ENCODE results near the gene RIC8B.

The RIC8B gene

GRCh38 chr12:106759526-106760183 lies 14.8 kb upstream of the RIC8B start:
- no peaks in the 10 kb centered on the region for H3K9me3 ChIP-seq (ENCODE audit: control insufficient read depth in 2 of 2, low read length in 2 of 2)
- H3K9ac ChIP-seq (ENCODE audit: low read length in 2 of 2) = no peak overlapping the region
- peaks cover 5% of the 10 kb centered on the region for H3K4me1 ChIP-seq (ENCODE audit: control insufficient read depth, insufficient read depth, low read length)
- no peaks in the 10 kb centered on the region for H3K27me3 ChIP-seq (ENCODE audit: control insufficient read depth in 1 of 2, insufficient read depth in 2 of 2, low read length in 2 of 2)
- H3K36me3 ChIP-seq (ENCODE audit: control insufficient read depth in 2 of 2, insufficient read depth in 2 of 2, low read length in 2 of 2) = no peaks in the 10 kb centered on the region
- H3K27ac ChIP-seq (ENCODE audit: low read length) = no peak overlapping the region
- H3K4me3 ChIP-seq (ENCODE audit: low read length in 2 of 2) = no peak overlapping the region

DNA sequence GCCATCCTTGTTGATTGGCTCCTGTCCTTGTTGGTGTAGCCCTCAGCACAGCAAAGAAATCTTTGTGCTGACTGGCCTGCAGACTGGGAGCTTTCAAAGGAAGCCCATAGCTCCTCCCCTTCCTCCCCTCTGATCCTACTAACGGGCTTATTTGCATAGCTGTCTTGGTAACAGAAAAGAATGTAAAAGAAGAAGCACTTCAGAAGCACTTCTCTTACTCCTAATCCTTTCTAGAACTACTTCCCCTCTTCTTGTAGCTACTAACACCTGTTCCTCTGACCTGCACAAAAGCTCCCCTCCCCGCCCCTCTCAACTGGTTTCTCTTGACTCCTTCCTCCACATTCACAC lies 14.3 kb upstream of the RIC8B start:
- no peak overlapping the region for H3K4me3 ChIP-seq (ENCODE audit: low read length in 2 of 2)
- no peaks in the 10 kb centered on the region for H3K27me3 ChIP-seq (ENCODE audit: control insufficient read depth in 1 of 2, insufficient read depth in 2 of 2, low read length in 2 of 2)
- H3K36me3 ChIP-seq (ENCODE audit: control insufficient read depth in 2 of 2, insufficient read depth in 2 of 2, low read length in 2 of 2) = no peaks in the 10 kb centered on the region
- no peaks in the 10 kb centered on the region for H3K9me3 ChIP-seq (ENCODE audit: control insufficient read depth in 2 of 2, low read length in 2 of 2)
- no peak overlapping the region for H3K27ac ChIP-seq (ENCODE audit: low read length)
- H3K4me1 ChIP-seq (ENCODE audit: control insufficient read depth, insufficient read depth, low read length) = peaks cover 7% of the 10 kb centered on the region
- no peak overlapping the region for H3K9ac ChIP-seq (ENCODE audit: low read length in 2 of 2)

- no peak overlapping the region for H3K27ac ChIP-seq (ENCODE audit: low read length)
Observed at GRCh38 chr12:106764220-106764619, 10.3 kb upstream of the RIC8B start.

GRCh38 chr12:106764738-106765137 lies 9.7 kb upstream of the RIC8B start:
- H3K9ac ChIP-seq (ENCODE audit: low read length in 2 of 2) = no peak overlapping the region
- H3K4me3 ChIP-seq (ENCODE audit: low read length in 2 of 2) = no peak overlapping the region
- H3K27me3 ChIP-seq (ENCODE audit: control insufficient read depth in 1 of 2, insufficient read depth in 2 of 2, low read length in 2 of 2) = no peaks in the 10 kb centered on the region
- H3K27ac ChIP-seq (ENCODE audit: low read length) = no peak overlapping the region
- no peaks in the 10 kb centered on the region for H3K36me3 ChIP-seq (ENCODE audit: control insufficient read depth in 2 of 2, insufficient read depth in 2 of 2, low read length in 2 of 2)
- H3K4me1 ChIP-seq (ENCODE audit: control insufficient read depth, insufficient read depth, low read length) = peaks cover 10% of the 10 kb centered on the region
- H3K9me3 ChIP-seq (ENCODE audit: control insufficient read depth in 2 of 2, low read length in 2 of 2) = no peaks in the 10 kb centered on the region

More at GRCh38 chr12:106764220-106764619, 10.3 kb upstream of the RIC8B start:
- no peak overlapping the region for H3K4me3 ChIP-seq (ENCODE audit: low read length in 2 of 2)
- no peaks in the 10 kb centered on the region for H3K9me3 ChIP-seq (ENCODE audit: control insufficient read depth in 2 of 2, low read length in 2 of 2)
- H3K9ac ChIP-seq (ENCODE audit: low read length in 2 of 2) = no peak overlapping the region
- H3K27me3 ChIP-seq (ENCODE audit: control insufficient read depth in 1 of 2, insufficient read depth in 2 of 2, low read length in 2 of 2) = no peaks in the 10 kb centered on the region
- H3K4me1 ChIP-seq (ENCODE audit: control insufficient read depth, insufficient read depth, low read length) = peaks cover 11% of the 10 kb centered on the region
- H3K36me3 ChIP-seq (ENCODE audit: control insufficient read depth in 2 of 2, insufficient read depth in 2 of 2, low read length in 2 of 2) = no peaks in the 10 kb centered on the region

DNA sequence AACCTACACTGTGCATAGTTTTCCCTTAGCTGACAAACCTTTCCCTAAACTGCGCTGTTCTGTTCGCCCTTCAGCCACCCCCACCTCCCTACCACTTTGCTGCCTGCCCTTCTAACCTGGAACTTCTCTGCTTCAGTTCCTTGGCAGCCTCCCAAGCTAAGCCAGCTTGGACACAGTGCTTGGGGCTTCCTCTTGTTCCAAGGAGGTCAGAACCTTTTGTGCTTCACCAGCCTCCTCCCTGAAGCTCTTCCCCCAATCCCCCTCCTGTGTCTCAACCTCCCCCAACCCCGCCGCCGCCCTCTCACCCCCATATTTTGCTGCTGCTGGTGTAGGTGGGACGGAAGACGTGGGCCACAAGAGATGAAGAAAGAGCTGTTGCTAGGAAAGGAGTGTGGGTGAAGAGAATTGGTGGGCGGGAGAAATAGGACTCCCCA lies 8.1 kb upstream of the RIC8B start:
- Histone ChIP-seq H3K9ac (ENCODE audit: low read length in 2 of 2) (no peak overlapping the region), H3K27ac (ENCODE audit: low read length) (no peak overlapping the region), H3K4me1 (ENCODE audit: control insufficient read depth, insufficient read depth, low read length) (peaks cover 6% of the 10 kb centered on the region), H3K4me3 (ENCODE audit: low read length in 2 of 2) (no peak overlapping the region), H3K27me3 (ENCODE audit: control insufficient read depth in 1 of 2, insufficient read depth in 2 of 2, low read length in 2 of 2) (no peaks in the 10 kb centered on the region), H3K9me3 (ENCODE audit: control insufficient read depth in 2 of 2, low read length in 2 of 2) (no peaks in the 10 kb centered on the region), H3K36me3 (ENCODE audit: control insufficient read depth in 2 of 2, insufficient read depth in 2 of 2, low read length in 2 of 2) (no peaks in the 10 kb centered on the region)

- no peaks in the 10 kb centered on the region for H3K36me3 ChIP-seq (ENCODE audit: control insufficient read depth in 2 of 2, insufficient read depth in 2 of 2, low read length in 2 of 2)
- H3K9me3 ChIP-seq (ENCODE audit: control insufficient read depth in 2 of 2, low read length in 2 of 2) = no peaks in the 10 kb centered on the region
- H3K4me1 ChIP-seq (ENCODE audit: control insufficient read depth, insufficient read depth, low read length) = peaks cover 6% of the 10 kb centered on the region
- H3K9ac ChIP-seq (ENCODE audit: low read length in 2 of 2) = no peak overlapping the region
- H3K27me3 ChIP-seq (ENCODE audit: control insufficient read depth in 1 of 2, insufficient read depth in 2 of 2, low read length in 2 of 2) = no peaks in the 10 kb centered on the region
- H3K4me3 ChIP-seq (ENCODE audit: low read length in 2 of 2) = no peak overlapping the region
- H3K27ac ChIP-seq (ENCODE audit: low read length) = no peak overlapping the region
Observed at GRCh38 chr12:106767206-106767605, 7.3 kb upstream of the RIC8B start.

DNA sequence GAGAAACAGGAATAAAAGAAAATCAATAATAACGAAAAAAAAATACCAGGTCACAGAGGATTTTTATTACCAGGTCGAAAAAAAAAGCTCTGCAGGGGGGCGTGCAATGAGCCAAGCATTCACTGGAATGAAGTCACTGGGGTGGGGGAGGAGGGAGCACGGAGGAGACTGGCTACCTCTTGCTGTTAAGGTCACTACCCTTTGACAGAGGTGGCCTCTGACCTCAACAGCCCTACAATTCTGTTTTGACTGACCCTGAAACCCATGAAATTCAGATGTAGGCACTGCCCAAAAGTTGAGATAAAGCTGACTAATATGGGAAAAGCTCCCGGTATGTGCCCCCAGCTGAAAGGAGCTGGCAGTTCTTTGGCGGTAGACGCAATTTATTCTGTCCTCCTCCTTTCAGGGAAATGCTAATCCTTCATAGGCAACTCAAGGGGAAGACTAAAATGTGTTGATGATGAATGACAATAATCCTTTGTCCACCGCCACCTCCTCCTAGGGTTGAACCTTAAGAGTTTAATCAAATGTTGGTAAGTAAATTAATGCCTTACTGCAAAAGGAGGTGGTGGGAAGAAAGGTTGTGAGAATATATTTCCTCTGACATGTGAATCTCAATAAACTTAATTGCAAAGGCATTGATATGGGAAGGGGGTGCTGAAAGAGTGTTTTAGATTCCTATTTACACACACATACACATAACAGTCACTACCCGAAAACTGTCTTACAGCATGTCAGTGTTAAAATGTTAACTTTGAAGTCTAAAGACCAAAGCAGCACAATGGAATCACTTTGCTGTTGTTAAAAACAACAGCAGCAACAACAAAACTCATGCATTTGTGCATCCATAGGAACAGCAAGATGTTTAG lies 6.3 kb upstream of the RIC8B start:
- H3K9me3 ChIP-seq (ENCODE audit: control insufficient read depth in 2 of 2, low read length in 2 of 2) = no peaks in the 10 kb centered on the region
- H3K27ac ChIP-seq (ENCODE audit: low read length) = no peak overlapping the region
- H3K27me3 ChIP-seq (ENCODE audit: control insufficient read depth in 1 of 2, insufficient read depth in 2 of 2, low read length in 2 of 2) = no peaks in the 10 kb centered on the region
- H3K9ac ChIP-seq (ENCODE audit: low read length in 2 of 2) = no peak overlapping the region
- peaks cover 6% of the 10 kb centered on the region for H3K4me1 ChIP-seq (ENCODE audit: control insufficient read depth, insufficient read depth, low read length)
- no peak overlapping the region for H3K4me3 ChIP-seq (ENCODE audit: low read length in 2 of 2)
- H3K36me3 ChIP-seq (ENCODE audit: control insufficient read depth in 2 of 2, insufficient read depth in 2 of 2, low read length in 2 of 2) = no peaks in the 10 kb centered on the region

DNA sequence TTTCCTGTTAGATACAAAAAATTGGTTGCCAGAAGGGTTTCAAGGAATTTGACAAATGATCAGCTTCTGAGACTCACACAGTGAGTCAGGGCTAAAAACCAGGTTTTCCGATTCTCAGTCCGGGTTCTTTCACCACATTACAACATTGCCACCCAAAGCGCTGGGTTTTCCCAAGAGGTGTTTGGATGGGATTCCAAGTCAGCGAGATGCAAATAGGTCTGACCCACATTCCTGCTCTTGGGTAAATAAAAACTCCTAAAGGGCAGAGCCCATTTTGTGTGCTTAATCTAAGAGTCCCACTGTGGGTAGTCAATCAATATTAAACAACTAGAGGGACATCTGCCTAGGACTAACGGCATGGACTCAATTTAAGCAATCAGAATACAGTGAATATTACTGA lies 5.4 kb upstream of the RIC8B start:
- no peak overlapping the region for H3K4me3 ChIP-seq (ENCODE audit: low read length in 2 of 2)
- no peaks in the 10 kb centered on the region for H3K36me3 ChIP-seq (ENCODE audit: control insufficient read depth in 2 of 2, insufficient read depth in 2 of 2, low read length in 2 of 2)
- no peaks in the 10 kb centered on the region for H3K9me3 ChIP-seq (ENCODE audit: control insufficient read depth in 2 of 2, low read length in 2 of 2)
- no peaks in the 10 kb centered on the region for H3K27me3 ChIP-seq (ENCODE audit: control insufficient read depth in 1 of 2, insufficient read depth in 2 of 2, low read length in 2 of 2)
- H3K4me1 ChIP-seq (ENCODE audit: control insufficient read depth, insufficient read depth, low read length) = peaks cover 6% of the 10 kb centered on the region
- no peak overlapping the region for H3K27ac ChIP-seq (ENCODE audit: low read length)
- no peak overlapping the region for H3K9ac ChIP-seq (ENCODE audit: low read length in 2 of 2)

DNA sequence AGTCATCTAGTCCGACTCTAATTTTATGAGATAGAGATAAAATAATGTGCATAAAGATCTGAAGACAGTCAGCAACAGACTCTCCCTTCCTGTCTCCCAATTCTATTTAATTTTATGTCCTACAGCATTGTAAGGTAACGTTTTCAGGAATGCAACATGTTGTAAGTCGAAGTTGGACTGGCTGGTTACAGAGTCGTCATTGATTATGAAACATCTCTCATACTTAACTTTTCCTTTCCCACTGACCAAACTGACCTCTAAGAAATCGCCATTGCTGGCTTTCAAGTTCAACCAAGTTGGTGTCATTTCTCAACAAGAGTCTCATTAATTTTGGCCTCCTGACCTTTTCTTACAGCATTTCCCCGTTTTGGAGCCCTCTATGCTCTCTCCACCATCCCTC lies 4.9 kb upstream of the RIC8B start:
- H3K4me1 ChIP-seq (ENCODE audit: control insufficient read depth, insufficient read depth, low read length) = peaks cover 6% of the 10 kb centered on the region
- H3K27me3 ChIP-seq (ENCODE audit: control insufficient read depth in 1 of 2, insufficient read depth in 2 of 2, low read length in 2 of 2) = no peaks in the 10 kb centered on the region

DNA sequence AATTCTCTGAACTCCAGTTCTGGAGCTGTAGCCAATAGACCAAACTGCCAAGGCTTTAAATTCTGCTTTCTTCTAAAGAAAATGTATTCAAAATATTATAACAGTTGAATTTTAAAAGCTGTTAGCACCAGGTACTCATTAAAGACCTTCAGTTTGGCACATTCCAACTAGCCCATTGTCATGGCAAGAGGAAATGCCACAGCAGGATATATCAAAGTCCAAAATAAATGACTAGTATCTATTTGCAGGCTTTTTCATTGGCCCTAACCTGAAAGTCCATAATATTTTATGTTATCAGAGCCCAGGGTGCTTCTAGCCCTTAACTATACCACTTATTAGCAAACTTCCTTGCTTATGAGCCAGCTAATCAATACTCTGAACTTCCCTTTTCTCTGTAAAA lies 3.1 kb upstream of the RIC8B start:
- Histone ChIP-seq H3K4me1 (ENCODE audit: control insufficient read depth, insufficient read depth, low read length) (peaks cover 12% of the 10 kb centered on the region), H3K27ac (ENCODE audit: low read length) (no peak overlapping the region), H3K27me3 (ENCODE audit: control insufficient read depth in 1 of 2, insufficient read depth in 2 of 2, low read length in 2 of 2) (no peaks in the 10 kb centered on the region), H3K36me3 (ENCODE audit: control insufficient read depth in 2 of 2, insufficient read depth in 2 of 2, low read length in 2 of 2) (no peaks in the 10 kb centered on the region), H3K9ac (ENCODE audit: low read length in 2 of 2) (no peak overlapping the region), H3K9me3 (ENCODE audit: control insufficient read depth in 2 of 2, low read length in 2 of 2) (no peaks in the 10 kb centered on the region), H3K4me3 (ENCODE audit: low read length in 2 of 2) (no peak overlapping the region)

More for the DNA sequence above, 4.9 kb upstream of the RIC8B start:
- no peaks in the 10 kb centered on the region for H3K36me3 ChIP-seq (ENCODE audit: control insufficient read depth in 2 of 2, insufficient read depth in 2 of 2, low read length in 2 of 2)
- H3K4me3 ChIP-seq (ENCODE audit: low read length in 2 of 2) = no peak overlapping the region
- no peak overlapping the region for H3K9ac ChIP-seq (ENCODE audit: low read length in 2 of 2)
- no peaks in the 10 kb centered on the region for H3K9me3 ChIP-seq (ENCODE audit: control insufficient read depth in 2 of 2, low read length in 2 of 2)
- H3K27ac ChIP-seq (ENCODE audit: low read length) = no peak overlapping the region
